ENCODE measurements around the gene APBA2.

GRCh38 chr15:29139072-29139471, 253.3 kb downstream of the APBA2 start:
- no peak for TF ChIP-seq CTCF (conservative IDR thresholded peaks at IDR 0.05)
- no peak for TF ChIP-seq ZFX (IDR thresholded peaks at IDR 0.05)

Measured in C4-2B (cell line).